ENCODE data around the gene RNF5.

RNF5 gene

GRCh38 chr6:32168807-32169591, 9.2 kb upstream of the RNF5 start:
- peaks cover 2% of the 10 kb centered on the region for H3K4me1 ChIP-seq (ENCODE audit: insufficient read depth, low read length)
- peaks cover 64% of the 10 kb centered on the region for H3K36me3 ChIP-seq (ENCODE audit: insufficient read depth, low read length)
- no peaks in the 10 kb centered on the region for H3K27me3 ChIP-seq (ENCODE audit: control insufficient read depth in 1 of 2, insufficient read depth in 2 of 2, low read length in 2 of 2)
- no peak overlapping the region for H3K9ac ChIP-seq (ENCODE audit: low read length)
- no peaks in the 10 kb centered on the region for H3K9me3 ChIP-seq (ENCODE audit: low read length)
- no peak overlapping the region for H3K27ac ChIP-seq (ENCODE audit: low read depth, low read length)
- H3K4me3 ChIP-seq (ENCODE audit: low read depth in 1 of 2, low read length in 2 of 2) = no peak overlapping the region

- H3K4me1 ChIP-seq (ENCODE audit: insufficient read depth, low read length) = peaks cover 14% of the 10 kb centered on the region
- H3K4me3 ChIP-seq (ENCODE audit: low read depth in 1 of 2, low read length in 2 of 2) = no peak overlapping the region
- no peaks in the 10 kb centered on the region for H3K9me3 ChIP-seq (ENCODE audit: low read length)
- no peak overlapping the region for H3K27ac ChIP-seq (ENCODE audit: low read depth, low read length)
- H3K9ac ChIP-seq (ENCODE audit: low read length) = no peak overlapping the region
- no peaks in the 10 kb centered on the region for H3K27me3 ChIP-seq (ENCODE audit: control insufficient read depth in 1 of 2, insufficient read depth in 2 of 2, low read length in 2 of 2)
- peaks cover 57% of the 10 kb centered on the region for H3K36me3 ChIP-seq (ENCODE audit: insufficient read depth, low read length)
Measured at GRCh38 chr6:32170294-32170693, 7.9 kb upstream of the RNF5 start.

GRCh38 chr6:32171234-32171633, 7.0 kb upstream of the RNF5 start:
- Histone ChIP-seq H3K9ac (ENCODE audit: low read length) (no peak overlapping the region), H3K27ac (ENCODE audit: low read depth, low read length) (no peak overlapping the region), H3K9me3 (ENCODE audit: low read length) (no peaks in the 10 kb centered on the region), H3K4me3 (ENCODE audit: low read depth in 1 of 2, low read length in 2 of 2) (no peak overlapping the region), H3K27me3 (ENCODE audit: control insufficient read depth in 1 of 2, insufficient read depth in 2 of 2, low read length in 2 of 2) (no peaks in the 10 kb centered on the region), H3K4me1 (ENCODE audit: insufficient read depth, low read length) (peaks cover 17% of the 10 kb centered on the region), H3K36me3 (ENCODE audit: insufficient read depth, low read length) (peaks cover 50% of the 10 kb centered on the region)

- Histone ChIP-seq H3K4me3 (ENCODE audit: low read depth in 1 of 2, low read length in 2 of 2) (no peak overlapping the region), H3K9me3 (ENCODE audit: low read length) (no peaks in the 10 kb centered on the region), H3K36me3 (ENCODE audit: insufficient read depth, low read length) (peaks cover 30% of the 10 kb centered on the region), H3K27me3 (ENCODE audit: control insufficient read depth in 1 of 2, insufficient read depth in 2 of 2, low read length in 2 of 2) (no peaks in the 10 kb centered on the region), H3K4me1 (ENCODE audit: insufficient read depth, low read length) (peaks cover 25% of the 10 kb centered on the region), H3K9ac (ENCODE audit: low read length) (no peak overlapping the region), H3K27ac (ENCODE audit: low read depth, low read length) (peak overlapping the region; percentile 17)
Measured at GRCh38 chr6:32173051-32173727, 5.0 kb upstream of the RNF5 start.

GRCh38 chr6:32174416-32174815, 3.8 kb upstream of the RNF5 start:
- no peaks in the 10 kb centered on the region for H3K9me3 ChIP-seq (ENCODE audit: low read length)
- H3K36me3 ChIP-seq (ENCODE audit: insufficient read depth, low read length) = peaks cover 23% of the 10 kb centered on the region
- peaks cover 33% of the 10 kb centered on the region for H3K4me1 ChIP-seq (ENCODE audit: insufficient read depth, low read length)
- peak overlapping the region in 1 of 2 donors; percentile 68 for H3K4me3 ChIP-seq (ENCODE audit: low read depth in 1 of 2, low read length in 2 of 2)
- H3K27ac ChIP-seq (ENCODE audit: low read depth, low read length) = no peak overlapping the region
- no peaks in the 10 kb centered on the region for H3K27me3 ChIP-seq (ENCODE audit: control insufficient read depth in 1 of 2, insufficient read depth in 2 of 2, low read length in 2 of 2)
- H3K9ac ChIP-seq (ENCODE audit: low read length) = no peak overlapping the region

- H3K27me3 ChIP-seq (ENCODE audit: control insufficient read depth in 1 of 2, insufficient read depth in 2 of 2, low read length in 2 of 2) = no peaks in the 10 kb centered on the region
- peak overlapping the region; percentile 39 to 68 for H3K4me3 ChIP-seq (ENCODE audit: low read depth in 1 of 2, low read length in 2 of 2)
- no peaks in the 10 kb centered on the region for H3K9me3 ChIP-seq (ENCODE audit: low read length)
- H3K36me3 ChIP-seq (ENCODE audit: insufficient read depth, low read length) = peaks cover 23% of the 10 kb centered on the region
- H3K9ac ChIP-seq (ENCODE audit: low read length) = peak overlapping the region; percentile 97
- H3K4me1 ChIP-seq (ENCODE audit: insufficient read depth, low read length) = peaks cover 39% of the 10 kb centered on the region
- H3K27ac ChIP-seq (ENCODE audit: low read depth, low read length) = peak overlapping the region; percentile 100
Measured at GRCh38 chr6:32175322-32175710, 2.9 kb upstream of the RNF5 start.

- H3K4me3 ChIP-seq (ENCODE audit: low read depth in 1 of 2, low read length in 2 of 2) = peak within 1 kb of the TSS; percentile 68 to 73
- peaks cover 23% of the 10 kb centered on the region for H3K36me3 ChIP-seq (ENCODE audit: insufficient read depth, low read length)
- peak within 1 kb of the TSS; percentile 100 for H3K27ac ChIP-seq (ENCODE audit: low read depth, low read length)
- H3K27me3 ChIP-seq (ENCODE audit: control insufficient read depth in 1 of 2, insufficient read depth in 2 of 2, low read length in 2 of 2) = no peaks in the 10 kb centered on the region
- H3K9me3 ChIP-seq (ENCODE audit: low read length) = no peaks in the 10 kb centered on the region
- peaks cover 42% of the 10 kb centered on the region for H3K4me1 ChIP-seq (ENCODE audit: insufficient read depth, low read length)
- peak within 1 kb of the TSS; percentile 97 for H3K9ac ChIP-seq (ENCODE audit: low read length)
Measured at GRCh38 chr6:32175711-32176475, 2.3 kb upstream of the RNF5 start, which contains the start of gene AGPAT1. TSS of gene AGPAT1 (minus strand) at chr6:32176084. CDS start at chr6:32171496, 4,588 bp downstream.

GRCh38 chr6:32176476-32177182, 1.6 kb upstream of the RNF5 start:
- no peaks in the 10 kb centered on the region for H3K9me3 ChIP-seq (ENCODE audit: low read length)
- H3K4me1 ChIP-seq (ENCODE audit: insufficient read depth, low read length) = peaks cover 47% of the 10 kb centered on the region
- H3K9ac ChIP-seq (ENCODE audit: low read length) = peak overlapping the region; percentile 55

GRCh38 chr6:32177183-32177787, 920 bp upstream of the RNF5 start:
- peak overlapping the region; percentile 55 for H3K9ac ChIP-seq (ENCODE audit: low read length)
- peak overlapping the region; percentile 68 to 73 for H3K4me3 ChIP-seq (ENCODE audit: low read depth in 1 of 2, low read length in 2 of 2)
- no peaks in the 10 kb centered on the region for H3K27me3 ChIP-seq (ENCODE audit: control insufficient read depth in 1 of 2, insufficient read depth in 2 of 2, low read length in 2 of 2)
- H3K4me1 ChIP-seq (ENCODE audit: insufficient read depth, low read length) = peaks cover 47% of the 10 kb centered on the region
- H3K9me3 ChIP-seq (ENCODE audit: low read length) = no peaks in the 10 kb centered on the region
- peaks cover 26% of the 10 kb centered on the region for H3K36me3 ChIP-seq (ENCODE audit: insufficient read depth, low read length)
- H3K27ac ChIP-seq (ENCODE audit: low read depth, low read length) = peak overlapping the region; percentile 100

More at GRCh38 chr6:32176476-32177182, 1.6 kb upstream of the RNF5 start:
- Histone ChIP-seq H3K36me3 (ENCODE audit: insufficient read depth, low read length) (peaks cover 25% of the 10 kb centered on the region), H3K4me3 (ENCODE audit: low read depth in 1 of 2, low read length in 2 of 2) (peak overlapping the region; percentile 68 to 73), H3K27ac (ENCODE audit: low read depth, low read length) (peak overlapping the region; percentile 100), H3K27me3 (ENCODE audit: control insufficient read depth in 1 of 2, insufficient read depth in 2 of 2, low read length in 2 of 2) (no peaks in the 10 kb centered on the region)

GRCh38 chr6:32178547-32179440, 589 bp downstream of the RNF5 start:
- no peaks in the 10 kb centered on the region for H3K9me3 ChIP-seq (ENCODE audit: low read length)
- peaks cover 40% of the 10 kb centered on the region for H3K36me3 ChIP-seq (ENCODE audit: insufficient read depth, low read length)
- peaks cover 47% of the 10 kb centered on the region for H3K4me1 ChIP-seq (ENCODE audit: insufficient read depth, low read length)
- H3K9ac ChIP-seq (ENCODE audit: low read length) = peak overlapping the region; percentile 73
- H3K4me3 ChIP-seq (ENCODE audit: low read depth in 1 of 2, low read length in 2 of 2) = peak overlapping the region; percentile 68 to 86
- H3K27me3 ChIP-seq (ENCODE audit: control insufficient read depth in 1 of 2, insufficient read depth in 2 of 2, low read length in 2 of 2) = no peaks in the 10 kb centered on the region
- peak overlapping the region; percentile 100 for H3K27ac ChIP-seq (ENCODE audit: low read depth, low read length)

Measured in muscle layer of colon (tissue), 2 donors.